ENCODE measurements around the gene ATP8A2. TPM values are rescaled to one million over a fixed set of nuclear protein-coding genes. Genes with fewer than 3 reads are reported as not detected.

The ATP8A2 gene
- total and polyA plus RNA-seq, 2 of the 4 experiments (the other 2 are of a cell fraction), result 0.02 to 0.18 TPM

DNA sequence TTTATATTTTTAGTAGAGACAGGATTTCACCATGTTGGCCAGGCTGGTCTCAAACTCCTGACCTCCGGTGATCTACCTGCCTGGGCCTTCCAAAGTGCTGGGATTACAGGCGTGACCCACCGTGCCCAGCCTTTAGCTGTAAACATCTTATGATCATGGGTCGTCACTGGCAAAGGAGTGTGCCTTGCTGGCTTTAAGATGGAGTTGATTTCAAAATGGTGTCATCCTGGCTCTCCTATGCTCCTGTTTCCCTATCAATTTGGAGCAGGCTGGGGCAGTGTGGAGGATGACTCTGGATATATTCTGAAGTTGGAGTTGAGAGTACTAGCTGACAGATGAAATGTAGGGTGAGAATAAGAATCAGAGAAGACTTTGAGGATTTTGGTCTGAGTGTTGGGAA is 18.4 kb upstream of the ATP8A2 start:
- BruUV-seq (replicated peaks), result no TSS peak
- no peak overlapping the region for H3K18ac ChIP-seq (ENCODE audit: low read depth, low read length)
- H3K27me3 ChIP-seq (ENCODE audit: control insufficient read depth, insufficient read depth, low read length), result peaks cover 5% of the 10 kb centered on the region
- H3K79me1 ChIP-seq (ENCODE audit: low read depth in 1 of 2, low read length in 2 of 2), result no peaks in the 10 kb centered on the region
- no peaks in the 10 kb centered on the region for H3K4me1 ChIP-seq (ENCODE audit: control insufficient read depth, insufficient read depth, low read length)
- no peak overlapping the region for H3K4me2 ChIP-seq (ENCODE audit: low read depth, low read length)
- no peak overlapping the region for H2BK5ac ChIP-seq (ENCODE audit: low read depth, low read length, poor library complexity, severe bottlenecking)
- dilution Hi-C loops (cut with HindIII; ENCODE audit: low sequenced_read_pairs, unreplicated experiment) (no loop called here), intact Hi-C loops (cut with micrococcal nuclease) (no loop called here), in situ Hi-C loops (cut with MboI; ENCODE audit: low sequenced_read_pairs) (no loop called here)
- no peak for TF ChIP-seq CEBPB (IDR thresholded peaks at IDR 0.05; ENCODE audit: low read depth, low read length)
- TF ChIP-seq, protein P1, sequence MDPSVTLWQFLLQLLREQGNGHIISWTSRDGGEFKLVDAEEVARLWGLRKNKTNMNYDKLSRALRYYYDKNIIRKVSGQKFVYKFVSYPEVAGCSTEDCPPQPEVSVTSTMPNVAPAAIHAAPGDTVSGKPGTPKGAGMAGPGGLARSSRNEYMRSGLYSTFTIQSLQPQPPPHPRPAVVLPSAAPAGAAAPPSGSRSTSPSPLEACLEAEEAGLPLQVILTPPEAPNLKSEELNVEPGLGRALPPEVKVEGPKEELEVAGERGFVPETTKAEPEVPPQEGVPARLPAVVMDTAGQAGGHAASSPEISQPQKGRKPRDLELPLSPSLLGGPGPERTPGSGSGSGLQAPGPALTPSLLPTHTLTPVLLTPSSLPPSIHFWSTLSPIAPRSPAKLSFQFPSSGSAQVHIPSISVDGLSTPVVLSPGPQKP (IDR thresholded peaks at IDR 0.05; ENCODE audit: borderline replicate concordance, low read depth, low read length), result no peak
- TF ChIP-seq MAFK (IDR thresholded peaks at IDR 0.05; ENCODE audit: low read depth, low read length), result no peak
- TF ChIP-seq, protein P2, sequence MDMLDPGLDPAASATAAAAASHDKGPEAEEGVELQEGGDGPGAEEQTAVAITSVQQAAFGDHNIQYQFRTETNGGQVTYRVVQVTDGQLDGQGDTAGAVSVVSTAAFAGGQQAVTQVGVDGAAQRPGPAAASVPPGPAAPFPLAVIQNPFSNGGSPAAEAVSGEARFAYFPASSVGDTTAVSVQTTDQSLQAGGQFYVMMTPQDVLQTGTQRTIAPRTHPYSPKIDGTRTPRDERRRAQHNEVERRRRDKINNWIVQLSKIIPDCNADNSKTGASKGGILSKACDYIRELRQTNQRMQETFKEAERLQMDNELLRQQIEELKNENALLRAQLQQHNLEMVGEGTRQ (IDR thresholded peaks at IDR 0.05; ENCODE audit: low read depth, low read length), result no peak
- no peak for TF ChIP-seq CHD1 (IDR thresholded peaks at IDR 0.05; ENCODE audit: low read depth, low read length)
- no peak for TF ChIP-seq MXI1 (IDR thresholded peaks at IDR 0.05; ENCODE audit: borderline replicate concordance, low read depth, low read length)
- TF ChIP-seq POLR2A (IDR thresholded peaks at IDR 0.05; ENCODE audit: low read depth, low read length), result no peak
- TF ChIP-seq BHLHE40 (IDR thresholded peaks at IDR 0.05; ENCODE audit: low read depth, low read length), result no peak
- no peak for TF ChIP-seq SMC3 (IDR thresholded peaks at IDR 0.05; ENCODE audit: low read depth, low read length)
- no peak for TF ChIP-seq RCOR1 (IDR thresholded peaks at IDR 0.05; ENCODE audit: insufficient replicate concordance, low read length)
- no peak for TF ChIP-seq FOS (IDR thresholded peaks at IDR 0.05; ENCODE audit: low read depth, low read length)
- TF ChIP-seq RAD21 (IDR thresholded peaks at IDR 0.05; ENCODE audit: low read length), result no peak
- no peak for TF ChIP-seq NFE2L2 (IDR thresholded peaks at IDR 0.05; ENCODE audit: low read depth, low read length)
- no peak for TF ChIP-seq RFX5 (IDR thresholded peaks at IDR 0.05; ENCODE audit: low read depth, low read length)
- no peak for TF ChIP-seq MAZ (IDR thresholded peaks at IDR 0.05; ENCODE audit: borderline replicate concordance, low read depth, low read length)
- TF ChIP-seq CTCF (conservative IDR thresholded peaks at IDR 0.05; ENCODE audit: low read depth, low read length), result no peak
- no peaks in the 10 kb centered on the region for H3K36me3 ChIP-seq (ENCODE audit: control insufficient read depth, insufficient read depth, low read length)
- no peaks in the 10 kb centered on the region for H3K9me1 ChIP-seq (ENCODE audit: insufficient read depth, low read length)
- H3K27ac ChIP-seq (ENCODE audit: insufficient read depth, low read length), result no peak overlapping the region
- no peaks in the 10 kb centered on the region for H3K9me3 ChIP-seq (ENCODE audit: control insufficient read depth, insufficient read depth, low read length)
- ChIA-PET CTCF (no interaction called here), POLR2A (ENCODE audit: unreplicated experiment) (no interaction called here)
- no peak overlapping the region for H4K91ac ChIP-seq (ENCODE audit: insufficient read depth, low read depth, low read length)
- H2AFZ ChIP-seq (replicated peaks; ENCODE audit: low read length, poor library complexity), result no peak overlapping the region
- H2BK120ac ChIP-seq (ENCODE audit: low read depth, low read length), result no peak overlapping the region
- H2BK15ac ChIP-seq (ENCODE audit: low read depth, low read length), result no peak overlapping the region
- H2AK5ac ChIP-seq (ENCODE audit: low read depth, low read length), result no peak overlapping the region
- no peak overlapping the region for H3K56ac ChIP-seq (ENCODE audit: extremely low read depth, insufficient read depth, low read length)
- H4K8ac ChIP-seq (ENCODE audit: low read depth in 2 of 2, low read length in 2 of 2), result no peak overlapping the region
- no peaks in the 10 kb centered on the region for H4K20me1 ChIP-seq (ENCODE audit: insufficient read depth, low read length)
- H2BK20ac ChIP-seq (ENCODE audit: low read depth, low read length), result no peak overlapping the region
- no peak for DNase-seq
- H2AK9ac ChIP-seq (replicated peaks; ENCODE audit: low read depth, low read length, poor library complexity), result no peak overlapping the region
- H3K14ac ChIP-seq (replicated peaks; ENCODE audit: low read depth, low read length), result no peak overlapping the region
- no peak for ATAC-seq (ENCODE audit: low read depth)
- H4K5ac ChIP-seq (ENCODE audit: low read depth, low read length), result no peak overlapping the region
- no peak overlapping the region for H3K4me3 ChIP-seq (ENCODE audit: insufficient read depth, low read depth, low read length)
- no CpG with 5 or more reads among the region's 4 CpGs for WGBS, 2 experiments (ENCODE audit: extremely low coverage in 2 of 2, insufficient read length in 1 of 2)
- no peak overlapping the region for H3K9ac ChIP-seq (ENCODE audit: low read depth, low read length)
- H3K23ac ChIP-seq (ENCODE audit: low read depth, low read length), result no peak overlapping the region
- no peak overlapping the region for H3K4ac ChIP-seq (ENCODE audit: low read depth, low read length)
